HG02938 (cell line): ENCODE data around the gene GCLC.

Experiments used
- ATAC-seq: cut with Tn5 transposase; IDR thresholded peaks from one replicate; pipeline ENCODE4 v1.9.1; 2021; ENCODE audit warnings: mild to moderate bottlenecking, moderate library complexity; ENCODE audit not compliant: unreplicated experiment

Gene GCLC

GRCh38 chr6:53527249-53527765, 17.6 kb downstream of the GCLC start:
- ATAC-seq: no peak

GRCh38 chr6:53526000-53526399, 18.9 kb downstream of the GCLC start:
- ATAC-seq: no peak

DNA sequence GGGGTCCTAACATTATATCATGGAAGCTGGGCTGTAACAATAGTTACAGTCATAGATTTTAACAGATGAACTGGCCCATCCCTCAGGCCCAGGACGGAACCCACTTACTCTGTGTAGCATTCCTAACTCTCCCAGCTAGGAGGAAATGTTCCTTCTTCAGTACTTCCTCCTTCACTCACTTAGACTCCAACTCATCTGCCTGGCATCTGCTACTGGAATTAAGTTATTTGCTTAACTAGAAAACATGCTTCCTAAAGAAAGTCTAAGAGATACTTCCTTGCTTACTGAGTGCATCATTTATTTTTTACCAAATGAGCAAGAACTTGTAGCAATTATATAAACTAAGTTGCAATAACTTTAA, 20.5 kb downstream of the GCLC start:
- ATAC-seq: no peak

DNA sequence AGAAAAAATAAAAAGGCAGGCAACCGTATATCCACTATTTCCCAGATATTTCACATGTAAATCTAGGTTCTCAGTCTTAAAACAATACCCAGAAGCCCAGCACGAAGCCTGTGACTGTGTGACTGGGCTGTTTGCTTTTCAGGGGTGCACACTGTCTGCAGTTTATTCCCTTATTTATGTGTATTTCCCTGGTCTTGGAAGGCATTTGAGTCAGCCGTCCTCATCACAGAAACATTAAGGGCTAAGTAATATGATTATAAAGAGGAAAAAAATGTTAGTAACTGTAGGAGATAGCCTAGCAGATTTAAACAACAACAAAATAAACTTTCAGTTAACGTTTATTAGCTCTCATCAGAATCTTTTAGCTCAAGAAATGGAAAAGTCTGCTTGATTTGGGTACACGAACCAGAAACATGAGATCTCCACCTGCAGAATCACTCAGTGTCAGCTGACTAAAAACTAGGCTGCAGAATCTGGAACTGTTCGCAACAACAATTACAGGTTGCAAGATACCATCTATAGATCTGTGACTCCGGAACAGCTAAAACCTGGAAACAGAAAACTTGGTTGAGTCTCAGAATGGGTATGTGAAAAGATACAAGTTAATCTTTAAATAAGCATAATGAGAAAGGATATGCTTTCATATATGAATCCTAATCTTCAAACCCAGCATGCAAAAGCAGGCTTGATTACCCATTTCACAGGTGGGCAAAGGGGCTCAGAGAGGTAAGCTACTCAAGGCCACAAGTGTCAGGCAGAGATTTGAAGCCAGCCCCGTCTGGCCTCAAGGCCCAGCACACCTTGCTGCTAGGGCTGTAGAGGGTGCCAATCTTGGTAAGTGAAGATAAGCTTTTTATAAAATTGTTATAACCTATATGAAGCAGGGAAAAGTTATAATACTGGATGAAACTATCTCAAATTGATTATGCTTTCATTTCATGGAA, 21.1 kb downstream of the GCLC start:
- no peak for ATAC-seq

- ATAC-seq: no peak
These were observed 24.5 kb downstream of the GCLC start for GRCh38 chr6:53520320-53520928.

GRCh38 chr6:53518862-53519261, 26.0 kb downstream of the GCLC start:
- no peak for ATAC-seq

GRCh38 chr6:53517021-53517420, 27.9 kb downstream of the GCLC start:
- no peak for ATAC-seq

GRCh38 chr6:53514677-53515076, 30.2 kb downstream of the GCLC start:
- ATAC-seq: no peak

DNA sequence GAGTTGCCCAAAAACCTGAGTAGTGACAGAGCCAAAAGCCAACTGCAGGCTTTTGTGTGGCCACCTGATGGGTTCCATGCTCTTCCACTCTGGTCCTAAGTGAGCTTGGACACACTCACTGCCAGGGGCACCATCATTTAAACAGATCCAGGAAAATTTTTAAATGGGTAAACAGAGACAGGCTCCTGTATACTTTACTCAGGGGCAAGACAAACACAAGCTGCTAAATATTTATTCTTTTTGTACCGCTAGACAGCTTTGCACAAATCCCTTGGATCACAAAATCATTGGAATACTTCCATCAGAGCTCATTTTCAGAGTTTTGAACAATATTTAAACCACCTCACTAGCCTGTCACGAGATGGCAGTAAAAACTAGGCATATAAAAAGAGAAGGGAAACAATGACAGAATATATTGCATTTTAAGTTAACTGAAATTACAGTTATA, 31.4 kb downstream of the GCLC start:
- no peak for ATAC-seq

DNA sequence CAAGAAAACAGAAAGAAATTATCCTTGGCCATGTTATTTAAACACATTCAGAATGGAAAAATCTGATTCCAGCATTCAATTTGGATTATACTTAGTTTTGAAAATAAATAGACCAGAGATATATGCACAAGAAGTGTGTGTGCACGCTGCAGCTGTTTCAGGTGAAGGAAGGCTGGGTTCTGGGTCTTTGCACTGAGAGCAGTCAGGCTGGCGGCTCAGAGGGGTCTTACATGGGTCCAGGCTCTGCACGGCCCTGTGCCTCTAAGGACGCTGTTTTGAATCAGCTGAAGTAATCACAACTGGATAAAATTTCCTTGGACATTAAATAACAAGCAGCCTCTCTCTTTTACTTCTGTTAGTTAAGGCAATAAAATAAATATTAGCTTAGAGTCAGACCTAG, 31.8 kb downstream of the GCLC start:
- no peak for ATAC-seq

DNA sequence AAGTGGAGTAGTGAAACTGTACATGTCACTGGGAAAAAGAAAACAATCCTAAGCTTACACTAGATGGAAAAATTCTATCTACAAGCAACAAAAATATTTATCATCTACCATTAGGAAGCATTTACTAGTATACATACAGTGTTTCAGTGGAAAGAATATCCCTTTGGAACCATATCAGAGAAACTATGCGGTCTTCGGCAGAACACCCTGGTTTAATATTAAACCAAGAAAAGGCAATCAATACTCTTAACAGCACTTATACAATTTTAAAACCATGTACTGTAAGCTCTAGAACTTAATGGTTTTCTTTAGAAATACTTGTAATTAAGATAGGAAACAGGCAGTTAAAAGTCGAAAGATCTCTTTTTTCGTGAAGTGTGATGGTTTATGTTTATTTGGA, 32.3 kb downstream of the GCLC start:
- no peak for ATAC-seq

DNA sequence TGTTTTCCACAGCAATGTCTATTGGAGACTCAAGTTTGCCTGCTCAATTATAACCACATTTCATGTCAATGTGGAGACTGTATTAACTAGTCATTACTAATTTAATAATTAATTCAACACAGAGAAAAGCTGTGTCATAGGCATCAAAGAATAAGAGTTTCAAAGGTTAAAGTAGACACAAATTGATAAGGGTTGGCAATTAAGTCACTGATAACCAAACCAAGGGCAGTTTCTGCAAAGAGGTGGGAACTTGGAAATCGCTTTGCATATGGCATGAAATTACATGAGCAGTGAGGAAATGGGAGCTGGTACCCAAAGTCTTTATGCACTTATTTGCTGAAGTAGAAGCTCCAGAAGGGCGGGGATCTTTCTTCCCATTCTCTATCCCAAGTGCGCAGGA, 34.2 kb downstream of the GCLC start:
- ATAC-seq: no peak

- ATAC-seq: no peak
These were observed 38.0 kb downstream of the GCLC start for GRCh38 chr6:53506872-53507271.

GRCh38 chr6:53504512-53504911, 40.4 kb downstream of the GCLC start:
- no peak for ATAC-seq

GRCh38 chr6:53503060-53503459, 41.8 kb downstream of the GCLC start:
- ATAC-seq: no peak

- no peak for ATAC-seq
These were observed 43.5 kb downstream of the GCLC start for GRCh38 chr6:53501432-53501831.

DNA sequence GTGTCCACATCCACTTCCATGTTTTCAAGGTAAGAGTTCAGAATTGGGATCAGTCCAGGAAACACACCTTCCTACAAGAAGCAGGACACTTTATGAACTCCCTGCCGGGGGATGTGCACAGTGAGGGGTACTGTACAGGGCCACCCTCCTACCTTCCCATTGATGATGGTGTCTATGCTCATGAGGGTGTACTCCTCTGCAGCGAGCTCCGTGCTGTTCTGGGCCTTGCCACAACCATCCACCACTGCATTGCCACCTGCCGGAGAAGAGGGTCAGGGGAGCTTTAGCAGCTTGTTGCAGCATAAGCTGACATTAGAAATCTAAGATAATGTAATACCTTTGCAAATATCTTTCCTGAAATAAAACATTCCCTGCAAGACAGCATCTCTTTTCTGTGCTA, 44.8 kb downstream of the GCLC start:
- ATAC-seq: no peak

GRCh38 chr6:53499094-53499493, 45.8 kb downstream of the GCLC start:
- ATAC-seq: no peak

DNA sequence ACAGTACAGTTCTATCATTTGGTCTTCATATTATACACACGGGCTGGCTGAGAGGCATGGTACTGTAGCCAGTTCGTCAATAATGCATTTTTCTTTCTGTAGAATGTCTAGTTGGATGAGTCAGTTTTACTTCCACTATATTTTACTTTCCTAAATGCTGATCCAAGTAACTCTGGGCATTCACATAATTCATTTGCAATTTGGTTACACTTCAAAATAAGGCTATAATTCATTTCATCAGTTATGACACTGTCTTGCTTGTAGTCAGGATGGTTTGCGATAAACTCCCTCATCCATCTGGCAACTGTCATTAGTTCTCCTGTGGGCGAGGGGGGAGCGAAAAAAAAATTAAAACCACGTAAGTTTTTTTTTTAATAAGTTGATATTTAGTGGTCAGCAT, 46.3 kb downstream of the GCLC start:
- ATAC-seq: no peak

DNA sequence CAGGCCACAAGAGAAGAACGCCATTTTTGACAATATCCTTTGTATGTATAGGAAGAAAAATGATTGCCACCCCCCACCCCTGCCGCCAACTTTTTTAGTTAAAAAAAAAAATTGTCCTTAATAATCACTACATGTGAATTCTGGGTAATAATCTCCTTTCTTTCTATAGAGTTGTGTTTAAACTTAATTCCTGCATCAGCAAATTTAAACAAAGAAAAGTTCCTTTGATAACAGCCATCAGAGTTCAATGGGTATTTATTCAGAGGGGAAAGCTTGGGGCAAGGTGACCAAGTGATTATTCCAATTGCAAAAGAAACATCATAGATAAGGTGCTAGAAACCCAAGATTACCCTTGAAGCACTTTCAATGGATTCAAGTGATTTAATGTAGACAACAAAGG, 47.0 kb downstream of the GCLC start:
- no peak for ATAC-seq

- ATAC-seq: no peak
These were observed 48.0 kb downstream of the GCLC start for GRCh38 chr6:53496797-53497375.
